Gastrocnemius medialis (tissue), 4 donors: ENCODE measurements around the gene MFRP.

Source experiments
- CTCF ChIP-seq, 5 experiments: fragments of 450-650 bp in 3 of 5; fragments of 200-600 bp in 2 of 5; sonication (generic) in 2 of 5; IDR thresholded peaks in 4 of 5; conservative IDR thresholded peaks in 1 of 5; 1 replicate in 4 of 5; 2 replicates in 1 of 5; pipeline ENCODE4 v1.5.1; 2016 to 2019; ENCODE audit warnings: antibody characterized with exemption in 5 of 5, mild to moderate bottlenecking in 3 of 5, moderate library complexity in 3 of 5
- POLR2A ChIP-seq, 2 donors: fragments of 450-650 bp; IDR thresholded peaks; one replicate each; pipeline ENCODE4 v1.6.1; 2017; ENCODE audit warnings: antibody characterized with exemption in 2 of 2, mild to moderate bottlenecking in 2 of 2, moderate library complexity in 2 of 2

- TF ChIP-seq CTCF (IDR thresholded peaks at IDR 0.05 in 4 of 5, conservative IDR thresholded peaks at IDR 0.05 in 1 of 5) (no peak), POLR2A (IDR thresholded peaks at IDR 0.05) (no peak)
Observed at GRCh38 chr11:119332111-119332765, 14.3 kb downstream of the MFRP start.
